DMS 273 (cell line): ENCODE results near the gene CCN5.
A peak's percentile ranks its signal among the peaks of the same experiment; 100 is the strongest.

Experiments used
- DNase-seq: peaks from one replicate; lab custom pipeline; 2025; ENCODE audit not compliant: unreplicated experiment; lab: John Stamatoyannopoulos, UW

The CCN5 gene

DNA sequence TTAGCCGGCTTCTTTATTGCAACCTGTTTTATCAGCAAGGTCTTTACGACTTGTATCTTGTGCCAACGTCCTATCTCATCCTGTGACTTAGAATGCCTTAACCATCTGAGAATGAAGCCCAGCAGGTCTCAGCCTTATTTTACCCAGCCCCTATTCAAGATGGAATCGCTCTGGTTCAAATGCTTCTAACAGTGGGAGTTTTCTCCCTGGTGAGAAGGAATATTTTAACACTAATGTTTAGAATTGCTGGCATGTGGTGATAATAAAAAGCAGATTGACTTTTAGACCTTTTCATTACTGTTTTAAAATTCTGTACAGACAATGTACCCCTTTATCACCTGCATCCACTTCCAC lies 20.6 kb downstream of the CCN5 start:
- no peak for DNase-seq

DNA sequence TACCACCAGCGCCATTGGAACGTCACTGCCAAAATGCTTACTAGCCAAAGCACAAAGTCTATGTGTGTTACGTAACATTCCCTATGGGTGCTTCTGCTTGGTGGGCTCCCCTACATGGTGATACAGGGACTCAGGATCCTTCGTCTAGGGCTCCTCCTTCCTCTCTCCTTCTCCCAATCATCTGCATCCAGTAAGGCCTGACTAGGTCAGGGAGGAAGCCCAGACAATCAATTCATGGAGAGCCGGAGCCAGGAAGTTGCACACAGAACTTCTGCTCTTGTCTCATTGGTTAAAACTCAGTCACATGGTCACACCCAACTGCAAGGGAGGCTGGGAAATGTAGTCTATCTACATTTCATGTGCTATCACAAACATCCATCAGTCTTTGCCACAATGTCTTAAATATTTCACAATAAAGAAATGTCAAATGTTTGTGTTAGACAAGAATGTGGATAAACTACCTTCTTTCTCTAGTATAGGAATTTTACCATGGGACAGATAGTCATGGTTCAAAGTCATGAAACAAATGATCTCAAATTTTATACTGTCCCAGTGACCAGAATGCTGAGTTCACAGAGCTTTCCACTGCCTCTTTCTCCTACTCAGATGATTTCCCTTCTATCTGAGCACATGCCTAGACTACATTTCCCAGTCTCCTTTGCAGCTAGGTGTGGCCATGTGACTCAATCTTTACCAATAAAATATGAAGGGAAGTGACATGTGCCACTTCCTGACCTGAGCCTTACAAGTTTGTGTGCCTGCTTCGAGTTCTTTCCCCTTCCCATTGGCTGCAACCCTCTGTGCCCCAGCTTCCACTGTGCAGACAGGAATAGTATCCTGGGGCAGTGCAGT lies 21.2 kb downstream of the CCN5 start:
- DNase-seq, result peak; percentile 85

DNA sequence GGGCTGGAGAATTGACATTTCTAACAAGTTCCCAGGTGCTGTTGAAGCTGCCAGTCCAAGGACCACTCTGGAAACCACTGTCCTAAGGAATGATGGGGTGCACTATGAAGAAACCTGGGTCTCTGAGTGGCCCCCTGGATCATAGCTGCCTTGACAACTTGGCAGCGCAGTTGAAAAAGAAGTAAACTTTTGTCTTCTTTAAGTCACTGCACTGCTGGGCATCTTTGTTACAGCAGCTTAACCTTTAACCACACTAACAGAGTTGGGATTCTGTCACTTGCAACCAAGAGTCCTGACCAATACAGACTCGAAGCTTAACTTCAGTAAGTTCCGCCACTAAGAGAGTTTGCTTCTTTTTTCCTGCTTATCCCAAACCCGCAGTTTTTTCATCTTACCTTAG lies 21.9 kb downstream of the CCN5 start:
- DNase-seq, result no peak

DNA sequence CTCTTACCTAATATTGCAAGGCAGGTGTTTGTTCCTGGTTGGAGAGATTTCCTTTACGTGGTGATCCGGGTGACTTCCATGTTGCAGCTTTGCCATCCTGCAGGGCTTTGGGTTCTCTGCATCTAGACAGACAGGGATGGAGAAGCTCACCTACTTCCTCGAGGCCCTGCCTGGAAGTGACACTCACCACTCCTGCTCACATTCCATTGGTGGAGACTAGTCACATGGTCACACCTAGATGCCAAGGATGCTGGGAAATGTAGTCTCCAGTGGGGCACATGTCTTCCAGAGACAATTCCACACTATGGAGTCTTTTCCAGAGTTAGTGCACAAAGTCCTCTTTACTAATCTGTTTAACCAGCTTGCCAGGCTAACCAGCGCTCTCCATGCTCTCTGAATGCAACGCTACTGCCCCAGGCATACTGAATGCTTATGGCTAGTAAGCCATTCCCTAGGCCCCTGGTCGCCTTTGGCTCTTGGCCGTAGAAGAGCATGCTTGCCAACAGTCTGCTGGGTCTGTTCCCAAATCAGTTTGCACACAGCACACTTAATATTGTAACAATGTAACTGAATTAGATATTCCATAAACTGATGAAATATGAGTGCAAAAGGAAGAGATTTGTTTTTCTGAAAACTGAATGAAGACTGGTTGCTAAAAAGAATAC lies 23.8 kb downstream of the CCN5 start:
- peak; percentile 95 for DNase-seq

DNA sequence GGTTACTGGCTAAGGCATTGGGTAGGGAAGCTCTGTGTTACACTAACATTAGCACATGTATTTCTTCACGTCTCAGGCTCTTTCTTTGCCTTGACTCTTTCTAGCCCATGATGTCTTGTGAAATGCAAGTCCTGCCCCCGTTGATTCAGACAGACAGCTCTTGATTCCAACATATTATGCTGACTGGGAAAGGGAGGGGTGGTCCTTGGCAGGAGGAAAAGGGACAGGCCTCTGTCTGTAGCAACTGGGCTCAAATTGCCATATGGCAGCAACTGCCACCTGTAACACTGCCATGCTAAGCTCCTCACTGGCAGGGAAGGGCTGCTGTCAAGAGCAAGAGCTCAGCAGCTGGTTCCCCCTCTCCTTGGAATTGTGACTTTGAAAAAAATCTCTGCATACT lies 24.8 kb downstream of the CCN5 start:
- peak; percentile 95 for DNase-seq

DNA sequence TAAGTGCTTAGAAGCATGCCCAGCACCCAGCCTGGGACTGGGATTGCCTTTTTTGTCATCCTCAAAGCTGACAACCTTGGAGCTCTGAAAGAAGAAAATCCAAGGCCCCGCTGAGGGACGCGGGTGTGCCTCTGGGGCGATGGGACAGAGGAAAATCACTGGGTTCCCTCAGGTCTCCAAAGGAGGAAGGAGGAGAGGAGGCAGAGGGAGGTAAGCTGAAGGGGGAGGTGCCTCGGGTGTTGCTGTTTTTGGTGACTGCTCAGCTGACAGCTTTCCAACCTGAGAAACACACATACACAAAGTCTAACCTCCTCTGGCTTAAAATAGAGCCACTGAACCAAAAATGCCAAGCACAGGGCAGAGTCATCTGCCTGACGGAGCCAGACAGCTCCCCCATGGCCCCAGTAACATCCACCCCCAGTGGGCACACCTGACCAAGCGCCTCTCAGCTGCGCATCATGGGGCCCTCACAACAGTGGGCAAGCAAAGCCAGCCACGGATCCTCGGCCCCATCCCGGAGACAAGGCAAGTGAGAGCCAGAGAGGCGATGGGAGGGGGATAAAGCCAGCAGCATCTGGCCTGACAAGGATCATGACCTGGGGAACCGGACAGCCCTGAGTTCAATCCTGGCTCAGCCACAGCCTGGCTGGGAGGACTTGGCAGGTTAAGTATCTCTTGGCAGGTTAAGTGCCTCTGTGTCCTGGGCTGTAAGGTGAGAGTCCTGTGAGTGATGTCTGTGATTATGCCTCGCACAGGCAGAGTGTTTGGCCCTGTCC lies 27.3 kb downstream of the CCN5 start:
- DNase-seq, result no peak

DNA sequence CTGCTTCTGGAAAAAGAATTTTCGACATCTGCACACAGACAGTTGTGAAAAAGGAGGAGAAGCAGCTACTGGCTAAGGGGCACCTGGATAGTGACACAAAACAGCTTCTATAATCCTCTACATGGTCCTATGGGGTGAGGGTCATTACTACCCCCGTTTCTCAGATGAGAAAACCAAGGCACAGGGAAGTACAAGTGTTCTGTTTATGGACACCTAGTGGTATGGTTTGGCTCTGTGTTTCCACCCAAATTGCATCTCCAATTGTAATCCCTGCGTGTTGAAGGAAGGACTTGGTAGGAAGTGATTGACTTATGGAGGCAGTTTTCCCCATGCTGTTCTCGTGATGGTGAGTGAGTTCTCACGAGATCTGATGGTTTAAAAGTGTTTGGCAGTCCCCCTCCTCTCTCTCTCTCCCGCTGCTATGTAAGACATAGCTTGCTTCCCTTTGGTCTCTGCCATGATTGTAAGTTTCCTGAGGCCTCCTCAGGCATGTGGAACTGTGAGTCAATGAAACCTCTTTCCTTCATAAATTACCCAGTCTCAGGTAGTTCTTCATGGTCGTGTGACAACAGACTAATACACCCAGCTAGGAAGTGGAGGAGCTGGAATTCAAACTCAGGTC lies 28.0 kb downstream of the CCN5 start:
- no peak for DNase-seq

DNA sequence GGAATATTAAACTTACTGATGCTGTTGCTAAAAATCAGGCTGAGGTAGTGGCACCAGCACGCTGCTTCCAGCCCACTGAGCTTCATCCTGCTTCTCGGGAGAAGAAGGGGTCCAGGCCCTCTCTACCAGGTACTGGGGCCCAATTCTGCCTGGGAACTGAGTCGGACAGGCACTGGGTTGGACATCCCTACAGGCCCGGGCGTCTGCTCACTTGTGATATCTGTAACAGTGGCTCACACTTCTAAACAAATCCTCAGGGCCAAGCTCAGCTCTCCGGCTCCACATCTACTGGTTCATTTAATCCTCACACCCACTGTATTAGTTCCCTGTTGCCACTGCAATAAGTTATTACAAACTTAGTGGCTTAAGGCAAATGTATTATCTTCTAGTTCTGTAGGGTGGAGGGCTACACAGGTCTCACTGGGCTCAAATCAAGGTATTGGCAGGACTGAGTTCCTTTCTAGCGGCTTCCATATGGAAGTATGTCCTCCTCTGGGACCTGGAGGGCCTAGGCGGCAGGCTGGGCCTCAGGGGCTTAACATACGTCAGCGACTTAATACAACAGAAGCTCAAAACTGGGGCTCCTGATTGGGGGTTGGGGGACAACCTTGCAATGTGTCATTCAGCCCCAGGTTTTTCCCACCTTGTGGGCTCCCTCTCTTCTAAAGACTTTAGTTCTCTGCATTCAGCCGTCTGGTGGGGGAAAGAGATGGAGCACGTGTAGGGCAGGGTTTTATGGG lies 28.9 kb downstream of the CCN5 start:
- DNase-seq, result peak; percentile 23

DNA sequence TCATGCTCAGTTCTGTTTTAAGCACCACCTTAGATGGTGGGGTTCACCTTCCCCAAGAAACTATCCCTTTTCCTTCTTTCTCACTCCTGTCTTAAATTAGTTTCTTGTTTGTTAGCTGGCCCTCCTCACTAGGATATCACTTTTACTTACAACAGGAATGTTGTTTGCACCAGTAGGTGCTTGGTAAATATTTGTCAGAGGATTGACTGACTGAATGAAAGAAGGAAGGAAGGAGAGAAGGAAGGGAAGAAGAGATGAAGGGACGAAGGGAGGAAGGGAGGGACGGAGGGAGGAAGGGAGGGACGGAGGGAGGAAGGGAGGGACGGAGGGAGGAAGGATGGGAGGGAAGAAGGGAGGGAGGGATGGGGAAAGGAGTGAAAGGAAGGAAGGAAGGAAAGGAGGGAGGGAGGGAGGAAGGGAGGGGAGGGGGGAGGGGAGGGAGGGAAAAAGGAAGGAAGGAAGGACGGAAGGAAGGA lies 30.0 kb downstream of the CCN5 start:
- DNase-seq, result no peak

DNA sequence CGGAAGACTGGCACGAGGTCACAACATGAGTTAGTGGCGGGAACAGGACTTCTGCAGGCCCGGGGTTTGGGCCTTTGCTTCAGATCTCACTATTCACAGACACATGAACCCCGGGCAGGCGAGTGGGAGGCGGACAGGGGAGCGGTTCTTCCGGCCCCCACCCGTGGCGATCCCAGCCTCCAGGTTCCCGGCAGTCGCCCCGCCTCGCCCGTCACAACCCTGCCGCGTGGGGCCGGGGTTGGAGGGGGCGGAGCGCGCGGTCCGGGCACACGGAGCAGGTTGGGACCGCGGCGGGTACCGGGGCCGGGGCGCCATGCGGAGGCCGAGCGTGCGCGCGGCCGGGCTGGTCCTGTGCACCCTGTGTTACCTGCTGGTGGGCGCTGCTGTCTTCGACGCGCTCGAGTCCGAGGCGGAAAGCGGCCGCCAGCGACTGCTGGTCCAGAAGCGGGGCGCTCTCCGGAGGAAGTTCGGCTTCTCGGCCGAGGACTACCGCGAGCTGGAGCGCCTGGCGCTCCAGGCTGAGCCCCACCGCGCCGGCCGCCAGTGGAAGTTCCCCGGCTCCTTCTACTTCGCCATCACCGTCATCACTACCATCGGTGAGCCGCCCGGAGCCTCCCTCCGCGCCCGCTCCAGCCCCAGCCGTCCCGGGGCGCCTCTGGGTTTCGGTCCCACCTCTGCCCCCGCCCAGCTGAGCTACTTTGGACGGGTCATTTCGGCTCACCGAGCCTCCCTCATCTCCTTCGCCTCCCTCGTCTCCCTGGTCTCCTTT lies 30.6 kb downstream of the CCN5 start, which contains the start of gene KCNK15:
KCNK15 (plus strand) TSS at position 268 of the 769 bp plus-strand sequence; CDS start at position 314, 46 bp downstream.
- peak; percentile 67 for DNase-seq

DNA sequence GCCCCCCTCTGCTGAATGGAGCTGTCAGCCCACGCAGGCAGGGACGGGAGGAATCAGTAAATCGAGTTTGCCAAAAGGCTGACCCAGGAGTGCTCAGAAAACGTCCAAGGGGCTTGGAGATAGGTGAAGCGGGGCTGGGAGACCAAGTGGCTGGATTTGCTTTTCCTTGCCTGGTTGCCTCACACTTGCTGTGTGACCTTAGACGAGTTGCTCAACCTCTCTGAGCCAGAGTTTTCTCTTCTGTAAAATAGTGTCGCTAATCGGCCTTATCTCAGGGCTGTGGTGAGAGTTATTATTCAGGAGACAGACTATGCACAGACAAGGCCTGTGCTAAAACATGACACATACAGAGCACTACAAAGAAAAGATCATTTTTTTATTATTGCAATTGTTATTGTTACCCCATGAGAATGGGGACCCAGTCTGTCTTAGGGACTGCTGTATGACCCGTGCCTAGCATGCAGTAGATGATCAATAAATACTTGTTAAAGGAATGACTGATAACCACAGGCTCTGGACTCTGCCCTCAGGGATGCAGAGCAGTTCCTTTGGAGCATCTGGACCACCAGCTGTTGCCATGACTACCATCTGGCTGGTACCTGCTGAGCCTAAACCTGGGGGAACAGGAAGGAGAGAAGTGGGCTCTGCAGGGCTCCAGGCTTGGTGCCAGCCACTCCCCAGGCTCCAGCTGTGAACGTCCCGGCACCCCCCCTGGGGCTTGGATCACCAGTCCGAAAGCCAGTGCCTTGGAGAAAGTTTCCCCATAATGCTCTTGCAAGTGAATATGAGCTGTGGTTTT lies 31.4 kb downstream of the CCN5 start:
- peak; percentile 93 for DNase-seq

DNA sequence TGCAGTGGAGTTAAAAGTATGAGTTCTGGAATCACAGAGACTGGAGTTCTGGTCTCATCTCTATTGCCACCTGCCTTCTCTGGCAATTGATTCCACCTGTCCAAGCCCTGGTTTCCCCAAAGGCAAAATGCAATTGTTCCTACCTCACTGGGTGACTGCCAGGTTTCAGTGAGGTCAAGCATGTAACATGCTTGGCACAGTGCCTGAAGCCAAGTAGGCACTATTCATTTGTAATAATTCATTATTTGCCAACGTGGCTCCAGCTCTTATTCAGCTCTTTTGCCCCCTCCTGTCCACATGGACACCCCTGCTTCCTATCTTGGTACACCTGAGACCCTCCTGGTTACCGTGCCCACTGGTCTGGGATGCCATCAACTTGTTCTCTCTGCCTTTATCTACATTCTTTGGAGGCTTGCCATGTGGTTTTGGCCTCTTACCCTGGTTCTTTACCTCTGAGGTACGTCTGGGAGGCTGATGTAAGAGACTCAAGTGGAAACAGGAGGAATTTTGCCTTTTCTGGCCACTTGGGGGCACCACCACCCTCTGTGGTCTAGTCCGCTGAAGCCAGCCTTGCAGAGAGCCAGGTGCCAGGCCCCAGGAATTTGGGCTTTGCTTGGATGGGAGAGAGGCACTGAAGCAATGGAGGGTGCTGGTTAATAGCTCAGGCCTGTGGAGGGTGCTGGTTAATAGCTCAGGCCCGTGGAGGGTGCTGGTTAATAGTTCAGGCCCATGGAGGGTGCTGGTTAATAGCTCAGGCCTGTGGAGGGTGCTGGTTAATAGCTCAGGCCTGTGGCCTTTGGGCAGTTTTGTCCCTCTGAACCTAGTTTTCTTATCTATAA lies 32.2 kb downstream of the CCN5 start:
- DNase-seq, result peak; percentile 97

DNA sequence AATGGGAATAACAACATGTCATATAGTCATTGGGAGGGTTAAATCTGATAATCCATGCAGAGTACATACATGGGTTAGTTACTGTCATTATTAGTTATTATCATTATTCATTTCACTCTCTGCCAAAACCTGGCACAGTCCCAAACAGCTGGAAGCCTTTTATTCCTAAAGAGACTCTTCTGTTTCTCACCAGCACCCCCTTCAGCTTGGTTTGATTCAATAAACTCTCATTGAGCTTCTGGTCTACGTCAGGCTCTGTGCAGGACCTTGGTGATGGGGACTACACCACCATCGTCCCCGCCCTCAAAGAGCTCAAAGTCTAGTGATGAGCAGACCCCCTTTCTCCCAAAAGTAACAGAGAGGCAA lies 32.8 kb downstream of the CCN5 start:
- DNase-seq, result peak; percentile 72

DNA sequence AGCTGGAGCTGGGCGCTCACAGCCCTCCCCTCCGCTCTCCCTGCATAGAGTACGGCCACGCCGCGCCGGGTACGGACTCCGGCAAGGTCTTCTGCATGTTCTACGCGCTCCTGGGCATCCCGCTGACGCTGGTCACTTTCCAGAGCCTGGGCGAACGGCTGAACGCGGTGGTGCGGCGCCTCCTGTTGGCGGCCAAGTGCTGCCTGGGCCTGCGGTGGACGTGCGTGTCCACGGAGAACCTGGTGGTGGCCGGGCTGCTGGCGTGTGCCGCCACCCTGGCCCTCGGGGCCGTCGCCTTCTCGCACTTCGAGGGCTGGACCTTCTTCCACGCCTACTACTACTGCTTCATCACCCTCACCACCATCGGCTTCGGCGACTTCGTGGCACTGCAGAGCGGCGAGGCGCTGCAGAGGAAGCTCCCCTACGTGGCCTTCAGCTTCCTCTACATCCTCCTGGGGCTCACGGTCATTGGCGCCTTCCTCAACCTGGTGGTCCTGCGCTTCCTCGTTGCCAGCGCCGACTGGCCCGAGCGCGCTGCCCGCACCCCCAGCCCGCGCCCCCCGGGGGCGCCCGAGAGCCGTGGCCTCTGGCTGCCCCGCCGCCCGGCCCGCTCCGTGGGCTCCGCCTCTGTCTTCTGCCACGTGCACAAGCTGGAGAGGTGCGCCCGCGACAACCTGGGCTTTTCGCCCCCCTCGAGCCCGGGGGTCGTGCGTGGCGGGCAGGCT lies 35.1 kb downstream of the CCN5 start:
- no peak for DNase-seq

DNA sequence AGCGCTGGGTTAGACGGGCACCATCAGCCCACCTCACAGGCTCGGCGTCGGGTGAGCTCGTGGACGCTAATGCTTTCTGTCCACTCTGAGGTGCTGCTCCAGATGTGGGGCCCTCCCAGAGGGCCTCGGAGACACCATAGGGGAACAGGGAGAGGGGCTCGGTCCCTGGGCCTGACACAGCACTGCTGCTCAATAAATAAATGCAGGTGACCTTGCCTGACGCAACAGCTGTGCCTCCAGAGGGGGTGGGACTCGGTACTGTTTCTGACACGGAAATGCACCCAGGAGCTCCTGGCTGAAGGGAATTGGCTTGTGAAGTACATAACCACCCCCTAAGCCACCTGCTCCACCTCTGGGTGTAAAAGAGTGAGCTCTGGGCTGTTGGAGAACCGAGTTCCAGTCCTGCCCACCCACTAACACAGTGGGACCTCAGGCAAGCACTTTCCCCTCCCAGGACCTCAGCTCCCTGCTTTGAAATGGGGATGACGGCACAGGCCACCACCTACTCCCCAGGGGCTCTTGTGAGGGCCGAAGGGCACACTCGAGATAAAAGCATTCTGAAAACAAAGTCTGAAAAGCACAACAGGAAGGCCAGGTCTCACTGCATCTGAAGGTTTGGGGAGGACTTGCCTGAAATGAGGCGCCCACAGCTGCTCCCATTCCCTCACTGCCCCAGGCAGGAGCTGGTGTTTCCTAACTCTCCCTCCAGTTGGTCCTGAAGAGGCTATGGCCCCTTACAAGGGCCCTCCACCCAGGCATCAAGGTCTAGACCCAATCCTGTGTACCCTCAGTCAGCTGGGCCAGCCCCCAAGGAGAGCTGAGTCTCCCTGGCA lies 37.1 kb downstream of the CCN5 start:
- no peak for DNase-seq

DNA sequence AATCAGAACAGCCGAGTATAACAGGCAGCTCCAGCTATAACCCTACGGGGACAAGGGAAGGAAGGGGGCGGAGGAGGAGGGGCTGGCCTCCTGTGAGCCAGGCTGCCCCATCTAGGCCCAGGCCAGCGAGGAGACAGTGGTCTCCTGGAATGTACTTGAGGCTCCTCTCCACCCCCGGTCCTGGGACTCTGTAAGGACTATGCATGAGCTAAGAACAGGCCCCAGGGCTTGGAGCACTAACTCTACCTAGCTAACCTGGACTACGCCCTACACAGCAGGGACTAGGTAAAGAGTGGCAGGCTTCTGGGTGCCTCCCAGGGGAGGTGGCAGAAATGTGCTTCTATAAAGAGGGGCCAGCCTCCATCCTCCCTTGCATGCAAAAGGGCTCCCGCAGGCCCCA lies 39.4 kb downstream of the CCN5 start:
- DNase-seq, result no peak
